ENCODE data around the gene DNAJC3. TPM values are rescaled to one million over a fixed set of nuclear protein-coding genes. Genes with fewer than 3 reads are reported as not detected.
"Not testable (repeated sequence)": the region's sequence is repeated elsewhere in the genome, so short reads cannot be mapped to it uniquely, and the experiment has no call there.

The DNAJC3 gene
- total RNA-seq, 1 donor: 85.1 TPM

GRCh38 chr13:95787356-95788099, 110.6 kb downstream of the DNAJC3 start:
- DNase-seq (ENCODE audit: low read depth): peak; percentile 30
- no peak overlapping the region for H3K4me3 ChIP-seq (ENCODE audit: low read depth, low read length)
- TF ChIP-seq CTCF (IDR thresholded peaks at IDR 0.05; ENCODE audit: insufficient read depth, low read depth, low read length): no peak

- TF ChIP-seq CTCF (IDR thresholded peaks at IDR 0.05; ENCODE audit: insufficient read depth, low read depth, low read length): no peak
- DNase-seq (ENCODE audit: low read depth): no peak
- H3K4me3 ChIP-seq (ENCODE audit: low read depth, low read length): no peak overlapping the region
Observed at GRCh38 chr13:95788100-95788463, 111.1 kb downstream of the DNAJC3 start.

DNA sequence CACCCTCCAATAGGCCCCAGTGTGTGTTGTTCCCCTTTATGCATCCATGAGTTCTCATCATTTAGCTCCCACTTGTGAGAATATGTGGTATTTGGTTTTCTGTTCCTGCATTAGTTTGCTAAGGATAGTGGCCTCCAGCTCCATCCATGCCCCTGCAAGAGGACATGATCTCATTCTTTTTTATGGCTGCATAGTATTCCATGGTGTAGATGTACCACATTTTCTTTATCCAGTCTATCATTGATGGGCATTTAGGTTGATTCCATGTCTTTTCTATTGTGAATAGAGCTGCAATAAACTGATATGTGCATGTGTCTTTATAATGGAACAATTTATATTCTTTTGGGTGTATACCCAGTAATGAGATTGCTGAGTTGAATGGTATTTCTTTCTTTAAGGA, 112.4 kb downstream of the DNAJC3 start:
- H3K4me3 ChIP-seq (ENCODE audit: low read depth, low read length); DNase-seq (ENCODE audit: low read depth): not testable (repeated sequence)

DNA sequence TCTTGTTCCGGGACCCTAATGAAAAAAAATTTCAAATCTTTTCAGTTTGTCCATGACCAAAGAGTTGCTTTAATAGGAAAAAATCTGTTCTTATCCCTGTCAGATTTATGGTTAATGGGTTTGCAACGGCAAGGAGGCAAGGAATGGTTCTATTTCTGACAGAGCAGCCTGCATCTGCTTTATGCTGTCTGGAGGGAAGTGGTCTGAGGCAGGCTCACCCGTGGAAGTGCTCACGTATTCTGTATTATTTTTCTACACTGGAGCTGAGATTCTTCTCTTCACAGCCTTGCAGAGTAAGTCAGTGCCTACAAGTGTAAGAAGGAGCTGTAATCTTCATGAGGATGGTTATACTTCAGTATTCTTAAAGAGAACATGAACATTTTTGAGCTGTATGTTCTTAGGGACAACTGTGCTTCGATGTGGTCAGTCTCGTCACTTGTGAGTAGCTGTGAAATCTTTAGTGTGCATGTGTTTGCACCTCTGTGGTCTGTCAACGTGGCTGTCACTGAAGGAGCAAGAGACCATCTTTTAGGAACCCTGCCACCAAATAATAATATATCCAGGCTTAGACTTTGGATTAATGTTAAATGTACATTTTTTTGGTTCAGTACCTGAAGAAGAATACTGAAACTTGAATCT, 114.3 kb downstream of the DNAJC3 start:
- no peak overlapping the region for H3K4me3 ChIP-seq (ENCODE audit: low read depth, low read length)
- no peak for DNase-seq (ENCODE audit: low read depth)
- TF ChIP-seq CTCF (IDR thresholded peaks at IDR 0.05; ENCODE audit: insufficient read depth, low read depth, low read length): no peak

DNA sequence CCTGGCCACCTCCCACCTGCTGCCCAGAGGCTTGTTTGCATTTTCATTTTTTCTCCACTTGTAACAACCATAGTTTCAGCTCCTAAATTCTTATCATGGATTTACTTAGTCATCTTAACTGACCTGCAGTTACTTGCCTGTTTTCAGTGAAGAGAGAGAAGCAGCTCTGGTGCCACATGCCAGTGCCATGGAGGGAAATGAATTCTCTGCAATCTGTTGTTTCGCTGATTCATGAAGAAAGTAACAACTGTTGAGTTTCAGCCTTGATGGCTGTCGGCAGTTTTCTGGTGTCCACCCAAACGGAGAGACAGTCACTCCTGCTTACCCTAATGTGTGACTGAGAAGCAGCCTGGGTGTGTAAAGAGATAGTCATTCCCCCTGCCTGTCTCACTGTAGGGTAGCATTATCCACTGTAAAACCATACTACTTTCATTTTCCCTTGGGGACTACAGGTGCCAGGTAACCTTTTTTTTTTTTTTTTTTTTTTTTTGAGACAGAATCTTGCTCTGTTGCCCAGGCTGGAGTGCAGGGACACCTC, 116.1 kb downstream of the DNAJC3 start:
- DNase-seq (ENCODE audit: low read depth): no peak
- TF ChIP-seq CTCF (IDR thresholded peaks at IDR 0.05; ENCODE audit: insufficient read depth, low read depth, low read length): no peak
- H3K4me3 ChIP-seq (ENCODE audit: low read depth, low read length): no peak overlapping the region

DNA sequence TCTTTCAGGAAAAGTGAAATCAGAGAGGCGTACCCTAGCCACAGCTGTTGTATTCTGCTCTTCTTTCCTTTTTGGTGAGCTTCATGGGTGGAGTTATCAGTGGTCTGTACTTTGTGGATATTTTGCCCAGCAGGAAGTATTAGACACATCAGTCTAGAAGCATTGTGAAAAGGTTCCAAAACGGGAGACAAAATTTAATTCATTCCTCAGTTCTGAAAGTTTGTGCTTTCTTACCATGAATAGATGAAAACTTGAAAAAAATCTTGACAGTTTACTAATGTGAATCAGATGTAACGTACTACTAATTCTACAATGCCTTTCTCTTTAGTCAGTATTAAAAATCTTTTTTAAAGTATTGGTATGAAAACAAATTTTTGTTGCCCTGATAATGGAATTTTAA, 116.8 kb downstream of the DNAJC3 start:
- TF ChIP-seq CTCF (IDR thresholded peaks at IDR 0.05; ENCODE audit: insufficient read depth, low read depth, low read length): no peak
- DNase-seq (ENCODE audit: low read depth): no peak
- no peak overlapping the region for H3K4me3 ChIP-seq (ENCODE audit: low read depth, low read length)

DNA sequence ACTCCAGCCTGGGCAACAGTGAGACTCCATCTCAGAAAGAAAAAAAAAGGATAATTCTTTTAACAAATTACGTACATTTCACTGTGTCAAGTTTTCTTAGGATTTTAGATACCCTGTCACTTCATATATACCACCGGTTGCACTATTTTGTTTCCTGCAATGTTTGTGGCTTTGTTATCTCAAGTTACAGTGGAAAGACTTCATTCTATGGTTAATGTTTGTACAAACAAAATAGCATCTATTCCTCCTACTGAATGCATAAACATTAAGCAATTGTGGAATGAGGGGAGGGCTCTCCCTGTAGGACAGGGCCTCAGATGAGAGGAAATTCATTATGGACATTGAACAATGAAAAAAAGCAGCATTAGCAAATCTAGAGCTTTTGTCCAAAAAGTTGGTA, 120.1 kb downstream of the DNAJC3 start:
- TF ChIP-seq CTCF (IDR thresholded peaks at IDR 0.05; ENCODE audit: insufficient read depth, low read depth, low read length): no peak
- H3K4me3 ChIP-seq (ENCODE audit: low read depth, low read length): no peak overlapping the region
- peak; percentile 65 for DNase-seq (ENCODE audit: low read depth)

Data from fibroblast of villous mesenchyme (primary cell).